ENCODE measurements around the gene ZNF124.

DNA sequence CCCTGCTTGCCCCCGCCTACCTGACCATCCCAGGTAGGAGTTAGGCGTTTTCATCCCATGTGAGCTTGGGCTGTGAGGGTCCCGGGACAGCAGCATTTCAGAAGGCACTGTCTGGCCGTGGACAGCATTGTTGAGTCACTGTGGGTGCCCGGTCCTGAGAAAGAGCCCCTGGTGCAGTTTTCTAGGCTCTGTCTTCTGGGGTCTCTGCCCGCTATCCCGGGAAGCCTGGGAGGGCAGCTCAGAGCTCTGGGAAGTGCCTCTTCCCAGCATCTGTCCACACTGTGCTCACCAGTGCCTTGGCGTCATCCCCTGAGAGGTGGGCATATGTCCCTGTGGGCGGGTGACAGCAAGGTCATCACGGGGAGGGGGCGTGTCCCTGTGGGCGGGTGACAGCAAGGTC, 56.3 kb downstream of the ZNF124 start:
- TF ChIP-seq, protein P1, sequence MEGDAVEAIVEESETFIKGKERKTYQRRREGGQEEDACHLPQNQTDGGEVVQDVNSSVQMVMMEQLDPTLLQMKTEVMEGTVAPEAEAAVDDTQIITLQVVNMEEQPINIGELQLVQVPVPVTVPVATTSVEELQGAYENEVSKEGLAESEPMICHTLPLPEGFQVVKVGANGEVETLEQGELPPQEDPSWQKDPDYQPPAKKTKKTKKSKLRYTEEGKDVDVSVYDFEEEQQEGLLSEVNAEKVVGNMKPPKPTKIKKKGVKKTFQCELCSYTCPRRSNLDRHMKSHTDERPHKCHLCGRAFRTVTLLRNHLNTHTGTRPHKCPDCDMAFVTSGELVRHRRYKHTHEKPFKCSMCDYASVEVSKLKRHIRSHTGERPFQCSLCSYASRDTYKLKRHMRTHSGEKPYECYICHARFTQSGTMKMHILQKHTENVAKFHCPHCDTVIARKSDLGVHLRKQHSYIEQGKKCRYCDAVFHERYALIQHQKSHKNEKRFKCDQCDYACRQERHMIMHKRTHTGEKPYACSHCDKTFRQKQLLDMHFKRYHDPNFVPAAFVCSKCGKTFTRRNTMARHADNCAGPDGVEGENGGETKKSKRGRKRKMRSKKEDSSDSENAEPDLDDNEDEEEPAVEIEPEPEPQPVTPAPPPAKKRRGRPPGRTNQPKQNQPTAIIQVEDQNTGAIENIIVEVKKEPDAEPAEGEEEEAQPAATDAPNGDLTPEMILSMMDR (IDR thresholded peaks at IDR 0.05) = no peak
- TF ChIP-seq POLR2A (IDR thresholded peaks at IDR 0.05) = no peak
